ENCODE measurements around the gene SYT5.
"Not testable (repeated sequence)": the region's sequence is repeated elsewhere in the genome, so short reads cannot be mapped to it uniquely, and the experiment has no call there.

SYT5 gene

DNA sequence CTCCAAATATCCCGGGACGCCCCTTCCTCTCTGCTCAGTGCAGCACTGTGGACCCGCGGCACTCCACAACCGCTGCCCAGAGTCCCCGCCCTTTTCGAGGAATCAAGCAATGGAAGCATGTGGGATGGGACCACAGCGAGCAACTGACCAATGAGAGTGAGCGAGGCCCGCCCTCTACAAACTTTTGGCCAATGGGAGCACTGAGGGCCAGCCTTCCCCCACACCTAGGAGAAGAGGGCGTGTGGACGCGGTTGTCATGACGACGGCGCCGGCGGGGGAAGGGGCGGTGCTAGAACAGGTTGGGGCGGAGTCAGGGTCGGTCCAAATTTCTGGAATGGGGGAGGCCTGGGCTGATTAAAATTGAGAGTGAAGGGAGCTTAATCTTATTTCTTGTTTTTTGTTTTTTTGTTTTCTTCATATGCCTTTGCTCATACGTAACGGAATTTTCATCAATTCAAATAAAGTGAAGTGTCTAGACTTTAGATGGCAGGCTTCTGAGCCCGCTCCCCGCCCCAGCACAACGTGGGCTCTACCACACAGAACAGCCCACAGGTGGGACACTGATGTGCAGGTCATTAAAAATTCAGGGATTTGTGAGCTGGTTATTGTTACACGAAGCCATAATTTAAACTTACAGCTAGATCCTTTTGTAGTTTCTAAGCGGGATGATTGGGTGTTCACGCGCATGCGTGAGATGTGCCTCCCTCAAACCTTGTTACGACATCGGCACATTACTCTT, 13.4 kb downstream of the SYT5 start, which contains the start of gene DNAAF3:
DNAAF3 (minus strand) TSS at position 84 of the 739 bp plus-strand sequence. CDS start 200 bp downstream, outside the sequence.
- peak; percentile 86 for DNase-seq

- peak; percentile 78 for DNase-seq
Observed at GRCh38 chr19:55165952-55166529, 14.0 kb downstream of the SYT5 start.

DNA sequence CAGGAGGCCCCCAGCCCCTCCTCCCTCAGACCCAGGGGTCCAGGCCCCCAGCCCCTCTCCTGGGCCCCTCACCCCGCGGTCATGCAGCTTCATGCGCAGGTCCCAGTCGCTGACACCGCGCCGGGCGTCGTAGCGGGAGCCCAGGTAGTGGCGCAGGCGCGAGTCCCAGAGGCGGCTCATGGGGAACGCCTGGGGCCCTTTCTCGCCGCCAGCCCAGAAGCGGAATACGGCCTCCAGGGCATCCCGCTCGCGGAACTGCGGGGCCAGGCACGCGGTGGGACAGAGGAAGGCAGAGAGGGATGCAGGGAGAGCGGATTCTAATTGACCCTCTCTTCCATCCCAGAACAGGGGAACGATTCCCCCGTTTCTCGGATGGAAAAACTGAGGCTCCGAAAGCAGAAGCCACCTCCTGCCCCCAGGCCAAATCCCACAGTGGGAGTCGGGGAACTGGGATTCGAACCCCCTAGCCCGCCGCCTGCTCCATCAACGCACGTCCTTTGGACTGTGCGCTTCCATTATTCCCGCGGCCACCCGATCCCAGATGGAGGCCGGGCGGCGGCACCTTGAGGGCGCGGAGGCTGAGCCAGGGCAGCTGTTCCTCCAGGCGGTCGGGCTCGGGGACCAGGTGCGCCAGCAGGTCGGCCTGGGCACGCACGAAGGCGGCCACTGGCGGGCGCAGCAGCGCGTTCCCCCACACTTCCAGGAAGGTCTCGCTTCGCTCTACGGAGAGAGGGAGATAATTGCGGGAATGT, 18.3 kb downstream of the SYT5 start:
- DNase-seq = no peak

DNA sequence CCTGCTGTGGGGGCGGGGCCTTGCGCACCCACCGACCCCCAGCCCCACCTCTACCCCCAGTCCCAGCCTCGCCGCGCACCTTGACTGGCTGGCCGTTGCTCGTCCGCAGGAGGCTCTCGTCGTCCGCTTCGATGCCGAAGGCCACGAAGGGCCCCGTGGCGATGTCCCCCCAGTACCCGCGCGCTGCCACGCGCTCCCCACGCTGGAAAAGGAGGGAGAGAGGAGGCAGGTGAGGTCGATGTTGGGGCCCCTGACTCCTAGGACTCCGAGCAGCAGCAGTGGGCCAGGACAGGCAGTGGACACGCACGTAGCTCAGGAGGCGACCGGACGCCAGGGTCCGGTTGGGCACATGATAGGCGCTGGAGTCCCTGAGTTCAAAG, 19.1 kb downstream of the SYT5 start:
- no peak for DNase-seq

DNA sequence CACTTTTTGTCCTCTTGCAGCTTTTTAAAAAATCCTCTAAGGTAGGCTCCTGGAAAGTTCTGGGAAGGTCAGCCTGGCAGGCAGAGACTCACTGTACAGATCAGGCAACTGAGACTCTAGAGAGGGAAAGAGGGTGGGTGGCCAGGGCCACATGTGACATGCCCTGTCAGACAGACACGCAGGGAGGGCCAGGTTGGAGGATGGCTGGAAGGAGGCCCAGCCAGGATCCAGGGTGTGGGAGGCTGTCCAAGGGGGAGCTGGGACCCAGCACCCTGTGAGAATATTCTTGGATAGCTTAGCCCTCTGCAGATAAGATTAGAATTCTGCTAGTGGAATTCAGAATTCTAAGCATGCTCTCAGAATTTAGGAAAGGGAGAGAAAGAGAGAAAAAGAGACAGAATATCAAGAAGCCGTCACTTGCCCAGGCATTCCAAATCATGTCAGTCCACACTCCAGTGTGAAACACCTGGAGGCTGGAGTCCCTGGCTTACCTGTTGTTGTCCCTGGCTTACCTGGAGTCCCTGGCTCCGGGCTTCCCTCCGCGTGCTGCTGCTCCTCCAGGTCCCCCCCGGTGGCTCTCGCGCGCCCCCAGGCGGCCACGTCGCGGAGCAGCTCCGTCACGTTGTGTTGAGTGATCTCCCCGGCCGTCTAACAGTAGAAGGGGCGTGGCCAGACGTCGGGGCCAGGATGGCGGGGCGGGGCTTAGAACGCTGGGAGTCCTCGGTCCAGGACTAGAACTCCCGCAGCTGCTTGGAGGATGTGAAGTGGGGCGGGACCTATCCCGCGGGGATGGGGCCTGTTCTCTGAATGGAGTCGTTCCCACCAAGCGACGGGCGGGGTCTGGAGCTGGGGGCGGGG, 19.7 kb downstream of the SYT5 start:
- peak; percentile 94 for DNase-seq

GRCh38 chr19:55158848-55159749, 21.0 kb downstream of the SYT5 start:
- DNase-seq = no peak

DNA sequence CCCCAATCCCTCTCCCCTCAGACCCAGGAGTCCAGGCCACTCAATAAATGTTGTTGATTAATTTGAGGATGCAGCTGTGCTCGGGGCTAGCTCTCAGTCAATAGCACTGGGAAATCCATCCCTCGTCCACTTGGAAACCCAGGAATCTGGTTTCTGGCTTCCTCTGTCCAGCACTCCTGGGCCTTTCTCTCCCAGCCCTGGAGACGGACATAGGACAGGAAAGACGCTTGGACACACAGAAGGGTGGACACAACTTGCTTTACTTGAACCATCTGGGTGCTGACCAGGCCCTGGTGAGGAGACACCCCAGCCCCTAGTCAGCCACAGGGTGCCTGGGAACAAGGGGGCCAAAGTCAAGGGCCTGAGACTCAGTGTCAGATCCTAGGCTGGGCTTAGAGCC, 21.7 kb downstream of the SYT5 start:
- DNase-seq = no peak

- no peak for DNase-seq
Observed at GRCh38 chr19:55157064-55157908, 22.8 kb downstream of the SYT5 start, which contains the start of gene TNNI3. TSS of gene TNNI3 (minus strand) at chr19:55157732. CDS start at chr19:55157589, 143 bp downstream.

GRCh38 chr19:55156202-55157063, 23.7 kb downstream of the SYT5 start:
- DNase-seq = peak; percentile 73

- not testable (repeated sequence) for DNase-seq
Observed at GRCh38 chr19:55155784-55156183, 24.3 kb downstream of the SYT5 start.

DNA sequence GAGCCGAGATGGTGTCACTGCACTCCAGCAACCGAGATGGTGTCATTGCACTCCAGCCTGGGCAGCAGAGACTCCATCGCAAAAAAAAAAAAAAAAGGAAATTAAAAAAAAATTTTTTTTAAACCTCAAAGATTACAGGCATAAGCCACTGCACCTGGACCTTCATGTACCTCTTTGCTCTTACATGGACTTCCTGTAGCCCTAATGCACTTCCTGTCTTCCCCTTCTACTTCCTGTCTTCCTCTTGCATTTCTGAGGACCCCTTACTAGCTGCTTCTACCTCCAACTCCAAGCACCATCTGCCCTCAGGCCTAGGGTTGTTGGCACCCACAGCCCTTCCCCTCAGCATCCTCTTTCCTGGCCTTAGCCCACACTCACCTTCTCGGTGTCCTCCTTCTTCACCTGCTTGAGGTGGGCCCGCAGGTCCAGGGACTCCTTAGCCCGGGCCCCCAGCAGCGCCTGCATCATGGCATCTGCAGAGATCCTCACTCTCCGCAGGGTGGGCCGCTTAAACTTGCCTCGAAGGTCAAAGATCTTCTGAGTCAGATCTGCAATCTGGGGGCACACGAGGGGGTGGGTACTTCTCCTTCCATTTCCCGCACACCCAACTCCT, 26.3 kb downstream of the SYT5 start:
- no peak for DNase-seq

DNA sequence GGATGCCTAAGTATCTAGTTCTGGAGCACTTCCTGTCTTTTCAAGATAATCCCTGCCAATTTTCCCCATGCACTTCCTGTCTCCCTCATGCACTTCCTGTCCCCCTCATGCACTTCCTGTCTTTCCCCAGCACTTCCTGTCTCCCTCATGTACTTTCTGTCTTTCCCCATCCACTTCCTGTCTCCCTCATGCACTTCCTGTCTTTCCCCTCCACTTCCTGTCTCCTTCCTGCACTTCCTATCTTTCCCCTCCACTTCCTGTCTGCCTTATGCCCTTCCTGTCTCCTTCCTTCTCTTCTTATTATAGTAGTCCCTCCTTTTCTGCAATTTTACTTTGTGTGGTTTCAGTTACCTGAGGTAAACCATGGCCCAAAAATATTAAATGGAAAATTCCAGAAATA, 28.1 kb downstream of the SYT5 start:
- no peak for DNase-seq

DNA sequence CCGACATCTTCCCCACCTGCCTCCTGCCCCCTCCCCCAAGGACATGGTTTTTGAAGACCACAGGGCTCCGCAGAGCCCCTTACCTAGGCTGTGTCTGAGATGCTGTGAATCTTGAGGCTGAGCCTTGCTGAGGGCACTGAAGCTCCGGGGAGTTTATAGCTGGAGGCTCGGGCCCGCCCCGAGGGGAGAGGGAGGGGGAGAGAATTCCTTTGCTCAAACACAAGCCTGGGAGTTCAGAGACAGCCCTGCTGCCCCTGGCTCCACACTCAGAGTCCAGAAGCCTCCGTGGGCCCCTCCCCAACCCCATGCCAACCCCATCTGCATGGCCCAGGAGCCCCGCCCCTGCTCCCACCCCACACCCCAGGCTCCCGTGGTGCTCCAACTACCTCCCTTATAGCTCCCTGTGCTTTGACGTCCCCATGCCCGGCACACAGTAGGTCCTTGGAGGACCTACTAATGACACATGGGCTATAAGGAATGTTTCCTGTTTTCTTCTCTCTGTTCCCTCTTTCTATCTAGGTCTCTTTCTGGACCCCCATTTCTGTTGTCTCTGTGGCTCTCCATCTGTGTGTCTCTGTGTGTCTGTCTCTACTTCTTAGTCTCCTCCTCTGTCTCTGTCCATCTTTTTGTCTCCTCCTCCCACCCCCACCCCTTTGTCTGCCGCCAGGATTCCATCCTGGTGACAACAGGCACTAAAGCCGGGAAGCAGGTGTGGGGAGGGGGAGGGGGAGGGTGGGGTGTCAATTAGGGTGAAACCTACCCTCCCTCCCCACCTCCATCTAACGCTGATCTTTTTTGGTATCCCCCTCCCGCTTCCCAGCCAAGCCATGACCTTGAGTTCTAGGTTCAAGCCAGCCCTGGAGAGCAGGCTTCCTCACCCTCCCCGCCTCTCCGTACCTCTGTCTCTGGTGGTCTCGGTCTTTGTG, 30.7 kb downstream of the SYT5 start, which contains the start of gene TNNT1:
TNNT1 (minus strand) TSS at position 129 of the 926 bp plus-strand sequence. CDS start 2,049 bp downstream, outside the sequence.
- no peak for DNase-seq

- DNase-seq = no peak
Observed at GRCh38 chr19:55147545-55148251, 32.4 kb downstream of the SYT5 start.

DNA sequence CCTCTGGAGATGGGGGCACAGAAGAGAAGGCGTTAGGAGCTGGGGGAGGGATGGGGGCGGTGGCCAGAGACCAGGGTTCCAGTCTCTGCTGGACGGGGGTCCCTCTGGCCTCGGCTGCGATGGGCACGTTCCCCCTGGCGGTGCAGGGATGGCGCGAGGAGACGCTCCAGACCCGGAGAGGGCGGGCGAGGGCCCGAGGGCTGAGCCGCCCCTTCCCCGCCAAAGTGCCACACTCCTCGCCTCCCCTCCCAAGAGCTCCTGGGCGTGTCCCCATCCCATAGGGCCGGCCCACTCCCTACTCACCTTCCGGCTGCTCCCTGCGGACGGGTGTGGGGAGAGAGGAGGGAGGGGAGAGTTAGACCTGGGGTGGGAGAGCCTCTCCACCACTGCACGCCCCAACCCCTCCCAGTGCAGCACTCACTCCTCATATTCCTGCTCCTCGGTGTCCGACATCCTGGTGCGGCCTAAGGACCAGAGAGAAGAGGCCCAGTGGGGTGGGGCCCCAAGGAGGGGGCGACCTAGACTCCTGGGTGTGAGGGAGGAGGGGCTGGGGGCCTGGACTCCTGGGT, 33.3 kb downstream of the SYT5 start:
- no peak for DNase-seq

DNA sequence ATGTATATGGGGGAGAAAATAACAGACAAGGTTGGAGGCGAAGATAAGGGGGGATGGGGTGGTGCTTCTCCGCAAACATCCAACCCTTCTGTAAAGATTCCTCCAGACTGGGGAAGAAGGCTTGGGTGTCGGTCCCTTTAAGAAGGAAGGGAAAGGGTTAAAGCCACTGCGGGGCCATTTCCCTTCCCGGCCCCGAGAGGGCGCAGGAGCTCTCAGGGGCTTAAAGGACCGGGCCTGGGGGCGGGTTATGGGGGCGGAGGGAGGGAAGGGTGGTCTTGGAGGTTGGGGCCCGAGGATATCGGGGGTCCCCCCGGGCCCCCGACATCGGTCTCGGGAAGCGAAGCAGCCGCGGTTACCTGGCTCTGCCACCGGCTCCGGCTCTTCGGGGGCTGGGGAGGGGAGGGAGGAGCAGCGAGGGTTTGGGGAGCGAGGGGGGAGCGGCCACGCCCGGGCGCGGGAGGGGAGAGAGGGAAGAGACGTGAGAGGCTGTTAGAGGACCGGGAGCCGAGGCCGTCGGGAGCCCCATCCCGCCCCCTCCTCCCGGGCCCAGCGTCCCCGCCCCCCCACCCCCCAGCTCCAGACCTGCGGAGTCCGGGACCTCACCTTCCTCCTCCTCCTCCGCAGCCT, 33.9 kb downstream of the SYT5 start:
- DNase-seq = no peak

Measured in activated effector memory CD4-positive, alpha-beta T cell treated with anti-CD3 and anti-CD28 coated beads, Interleukin-2, amount 50 U/mL, for 16 hours (primary cell).